Non-pigmented ciliary epithelial cell (primary cell): ENCODE results near the gene BRINP2.
"Not testable (repeated sequence)": the region's sequence is repeated elsewhere in the genome, so short reads cannot be mapped to it uniquely, and the experiment has no call there.

Source experiments
- DNase-seq: peaks from one replicate; pipeline ENCODE4 v3.0.0-alpha.2; 2010; ENCODE audit warnings: low read depth

The BRINP2 gene

GRCh38 chr1:177311111-177311510 is 140.4 kb downstream of the BRINP2 start:
- no peak for DNase-seq

- no peak for DNase-seq
These were observed 140.8 kb downstream of the BRINP2 start for GRCh38 chr1:177311586-177311985.

- DNase-seq = no peak
These were observed 144.5 kb downstream of the BRINP2 start for GRCh38 chr1:177315261-177315660.

GRCh38 chr1:177315761-177316160 is 145.0 kb downstream of the BRINP2 start:
- no peak for DNase-seq

- not testable (repeated sequence) for DNase-seq
These were observed 150.7 kb downstream of the BRINP2 start for GRCh38 chr1:177321434-177321833.

GRCh38 chr1:177328251-177328650 is 157.5 kb downstream of the BRINP2 start:
- no peak for DNase-seq

- no peak for DNase-seq
These were observed 159.1 kb downstream of the BRINP2 start for GRCh38 chr1:177329871-177330270.
